ENCODE measurements around the gene RAD51B. TPM values are rescaled to one million over a fixed set of nuclear protein-coding genes. Genes with fewer than 3 reads are reported as not detected.
A peak's percentile ranks its signal among the peaks of the same experiment; 100 is the strongest.

The RAD51B gene
- polyA plus RNA-seq, 3 donors: 3.6 to 11.6 (median 9.4) TPM

DNA sequence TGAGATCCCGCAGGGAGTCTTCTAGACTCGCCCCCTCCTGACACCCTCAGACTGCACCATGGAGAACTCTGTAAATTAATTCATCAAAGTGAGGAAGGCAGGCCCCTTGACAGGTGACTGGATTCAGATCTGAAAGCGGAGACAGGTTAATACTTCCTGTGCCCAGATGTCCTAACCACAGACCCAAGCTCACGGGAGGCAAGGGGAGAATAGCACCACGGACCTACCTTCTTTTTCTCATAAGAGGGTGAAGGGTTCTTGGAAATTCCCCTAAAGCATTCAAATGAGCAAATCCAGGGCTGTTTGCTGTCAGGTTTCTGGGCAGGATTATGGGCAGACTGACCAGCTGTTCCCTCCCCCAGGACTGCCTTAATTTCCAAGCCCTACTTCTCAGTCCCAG lies 803.3 kb downstream of the RAD51B start:
- H3K27me3 Mint-ChIP-seq (ENCODE audit: low read depth in 3 of 3): peaks cover 5 to 11% (median 10%) of the 10 kb centered on the region in 3 donors

DNA sequence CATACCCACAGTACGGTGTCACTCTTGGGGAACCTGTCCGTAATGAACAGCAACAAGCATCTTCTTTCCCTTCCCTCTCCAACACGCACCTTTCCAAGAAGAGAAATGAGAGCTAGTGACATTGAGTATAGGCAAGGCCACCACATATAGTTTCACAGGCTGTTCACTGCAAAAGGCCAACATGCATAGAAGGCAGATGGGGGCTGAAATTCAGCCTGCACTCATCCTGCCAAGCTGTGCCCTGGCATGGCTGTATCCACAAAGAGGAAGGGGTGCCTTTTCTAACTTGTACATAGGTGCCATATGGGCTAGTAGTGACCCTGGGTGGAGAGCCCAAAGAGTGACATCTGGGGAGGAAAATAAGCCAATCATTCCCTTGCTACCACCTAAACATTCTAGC lies 803.7 kb downstream of the RAD51B start:
- no peak overlapping the region for H3K9ac ChIP-seq (ENCODE audit: insufficient read depth, low read length, poor library complexity, severe bottlenecking)
- TF ChIP-seq, protein P1, sequence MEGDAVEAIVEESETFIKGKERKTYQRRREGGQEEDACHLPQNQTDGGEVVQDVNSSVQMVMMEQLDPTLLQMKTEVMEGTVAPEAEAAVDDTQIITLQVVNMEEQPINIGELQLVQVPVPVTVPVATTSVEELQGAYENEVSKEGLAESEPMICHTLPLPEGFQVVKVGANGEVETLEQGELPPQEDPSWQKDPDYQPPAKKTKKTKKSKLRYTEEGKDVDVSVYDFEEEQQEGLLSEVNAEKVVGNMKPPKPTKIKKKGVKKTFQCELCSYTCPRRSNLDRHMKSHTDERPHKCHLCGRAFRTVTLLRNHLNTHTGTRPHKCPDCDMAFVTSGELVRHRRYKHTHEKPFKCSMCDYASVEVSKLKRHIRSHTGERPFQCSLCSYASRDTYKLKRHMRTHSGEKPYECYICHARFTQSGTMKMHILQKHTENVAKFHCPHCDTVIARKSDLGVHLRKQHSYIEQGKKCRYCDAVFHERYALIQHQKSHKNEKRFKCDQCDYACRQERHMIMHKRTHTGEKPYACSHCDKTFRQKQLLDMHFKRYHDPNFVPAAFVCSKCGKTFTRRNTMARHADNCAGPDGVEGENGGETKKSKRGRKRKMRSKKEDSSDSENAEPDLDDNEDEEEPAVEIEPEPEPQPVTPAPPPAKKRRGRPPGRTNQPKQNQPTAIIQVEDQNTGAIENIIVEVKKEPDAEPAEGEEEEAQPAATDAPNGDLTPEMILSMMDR (IDR thresholded peaks at IDR 0.05): no peak
- no peaks in the 10 kb centered on the region for H3K79me2 ChIP-seq (ENCODE audit: insufficient read depth, low read length)
- no peak overlapping the region for H2AFZ ChIP-seq (ENCODE audit: insufficient read depth, low read depth, low read length, poor library complexity, severe bottlenecking)
- no peak for DNase-seq
- H3K27ac ChIP-seq (ENCODE audit: low read depth in 1 of 2, low read length in 2 of 2): no peak overlapping the region
- no peaks in the 10 kb centered on the region for H4K20me1 ChIP-seq (ENCODE audit: insufficient read depth, low read length)
- Mint-ChIP-seq H3K27me3 (ENCODE audit: low read depth in 3 of 3) (peaks cover 8 to 14% (median 11%) of the 10 kb centered on the region in 3 donors), H3K36me3 (peaks cover 10 to 19% of the 10 kb centered on the region in 2 donors), H3K4me1 (peaks cover 24% of the 10 kb centered on the region), H3K4me3 (no peak overlapping the region), H3K9me3 (peaks cover 10 to 26% (median 19%) of the 10 kb centered on the region in 7 donors), H3K27ac (no peak overlapping the region)
- no peak overlapping the region for H3K4me3 ChIP-seq (replicated peaks in 1 of 3; ENCODE audit: low read depth in 2 of 3, low read length in 3 of 3)
- no peak overlapping the region for H3K4me2 ChIP-seq (replicated peaks; ENCODE audit: extremely low read depth, low read length, poor library complexity, severe bottlenecking)
- H3K9me3 ChIP-seq (replicated peaks in 1 of 2; ENCODE audit: control insufficient read depth in 1 of 2, insufficient read depth in 1 of 2, low read length in 2 of 2): peaks cover 6 to 9% of the 10 kb centered on the region in 2 donors
- intact Hi-C loops (cut with micrococcal nuclease): no loop called here
- peaks cover 22 to 23% of the 10 kb centered on the region in 2 donors for H3K4me1 ChIP-seq (ENCODE audit: control insufficient read depth in 1 of 2, insufficient read depth in 2 of 2, low read length in 2 of 2)
- H3K27me3 ChIP-seq (ENCODE audit: control insufficient read depth in 2 of 2, insufficient read depth in 2 of 2, low read length in 2 of 2): peaks cover 0 to 11% of the 10 kb centered on the region in 2 donors
- WGBS (ENCODE audit: insufficient coverage): no CpG with 5 or more reads among the region's 3 CpGs
- no peaks in the 10 kb centered on the region for H3K36me3 ChIP-seq (replicated peaks in 1 of 2; ENCODE audit: control insufficient read depth in 1 of 2, insufficient read depth in 2 of 2, low read length in 2 of 2)

More for the DNA sequence above, 803.3 kb downstream of the RAD51B start:
- Histone ChIP-seq H3K9ac (ENCODE audit: insufficient read depth, low read length, poor library complexity, severe bottlenecking) (no peak overlapping the region), H2AFZ (ENCODE audit: insufficient read depth, low read depth, low read length, poor library complexity, severe bottlenecking) (no peak overlapping the region), H3K27me3 (ENCODE audit: control insufficient read depth in 2 of 2, insufficient read depth in 2 of 2, low read length in 2 of 2) (peaks cover 0 to 9% of the 10 kb centered on the region in 2 donors), H3K9me3 (replicated peaks in 1 of 2; ENCODE audit: control insufficient read depth in 1 of 2, insufficient read depth in 1 of 2, low read length in 2 of 2) (peaks cover 11 to 12% of the 10 kb centered on the region in 2 donors), H4K20me1 (ENCODE audit: insufficient read depth, low read length) (no peaks in the 10 kb centered on the region), H3K4me2 (replicated peaks; ENCODE audit: extremely low read depth, low read length, poor library complexity, severe bottlenecking) (no peak overlapping the region), H3K4me3 (replicated peaks in 1 of 3; ENCODE audit: low read depth in 2 of 3, low read length in 3 of 3) (no peak overlapping the region), H3K36me3 (replicated peaks in 1 of 2; ENCODE audit: control insufficient read depth in 1 of 2, insufficient read depth in 2 of 2, low read length in 2 of 2) (peaks cover 0 to 3% of the 10 kb centered on the region in 2 donors), H3K79me2 (ENCODE audit: insufficient read depth, low read length) (no peaks in the 10 kb centered on the region), H3K4me1 (ENCODE audit: control insufficient read depth in 1 of 2, insufficient read depth in 2 of 2, low read length in 2 of 2) (peaks cover 18 to 19% of the 10 kb centered on the region in 2 donors), H3K27ac (ENCODE audit: low read depth in 1 of 2, low read length in 2 of 2) (no peak overlapping the region)
- TF ChIP-seq, protein P1 (IDR thresholded peaks at IDR 0.05): no peak
- peak overlapping the region in 1 of 7 donors; percentile 2 for H3K27ac Mint-ChIP-seq
- peaks cover 11 to 19% of the 10 kb centered on the region in 2 donors for H3K36me3 Mint-ChIP-seq
- peaks cover 14 to 31% (median 23%) of the 10 kb centered on the region in 7 donors for H3K9me3 Mint-ChIP-seq
- 100% methylated on average over 1 of the region's 5 CpGs for WGBS (ENCODE audit: insufficient coverage)
- no peak for DNase-seq
- intact Hi-C loops (cut with micrococcal nuclease): no loop called here
- peaks cover 21% of the 10 kb centered on the region for H3K4me1 Mint-ChIP-seq
- H3K4me3 Mint-ChIP-seq: no peak overlapping the region
